Muscle of leg (tissue), 11 donors: ENCODE data around the gene FBXL16. TPM values are rescaled to one million over a fixed set of nuclear protein-coding genes. Genes with fewer than 3 reads are reported as not detected.
"Not testable (repeated sequence)": the region's sequence is repeated elsewhere in the genome, so short reads cannot be mapped to it uniquely, and the experiment has no call there.

ENCODE experiments used
- DNase-seq: peaks from one replicate; pipeline ENCODE4 v3.0.0; 2013
- H3K27ac ChIP-seq: one replicate; pipeline ENCODE4 v1.5.1; 2013; ENCODE audit warnings: mild to moderate bottlenecking, low read length, control low read depth
- H3K27me3 ChIP-seq: one replicate; pipeline ENCODE4 v1.6.1; 2013; ENCODE audit warnings: low read length; ENCODE audit not compliant: control insufficient read depth, insufficient read depth
- H3K36me3 ChIP-seq: one replicate; pipeline ENCODE4 v1.6.1; 2013; ENCODE audit warnings: low read length; ENCODE audit not compliant: control insufficient read depth, insufficient read depth
- H3K4me1 ChIP-seq: one replicate; pipeline ENCODE4 v1.6.1; 2013; ENCODE audit warnings: low read length; ENCODE audit not compliant: control insufficient read depth, insufficient read depth
- H3K4me3 ChIP-seq: one replicate; pipeline ENCODE4 v1.5.1; 2013; ENCODE audit warnings: low read length, control low read depth
- H3K9me3 ChIP-seq: replicated peaks from 2 replicates; pipeline ENCODE4 v1.6.1; 2013; ENCODE audit warnings: low read depth, low read length; ENCODE audit not compliant: control insufficient read depth
- WGBS: methylation state at CpG from one replicate; pipeline ENCODE4 v1.1.5; 2013; ENCODE audit warnings: missing lambda C conversion rate; ENCODE audit not compliant: insufficient coverage; 5-methylcytosine and 5-hydroxymethylcytosine counted together
- polyA plus RNA-seq, 8 donors: library from polyadenylated mRNA; unstranded; fragments of 120-200 nt; gene quantifications; one replicate each; pipeline versions ENCODE4 v1.2.1 to v1.2.3, GENCODE V29; 2013; ENCODE audit warnings: inconsistent platforms in 1 of 8, low replicate concordance in 1 of 8; ENCODE audit not compliant: insufficient read length in 8 of 8, insufficient read depth in 1 of 8
- total RNA-seq: library from RNA; stranded (reverse); fragments of 120-200 nt; gene quantifications from one replicate; pipeline ENCODE4 v1.2.4, GENCODE V29; 2013

The FBXL16 gene
- total and polyA plus RNA-seq, 9 donors: 0.18 to 0.87 (median 0.42) TPM; not detected in 1

- DNase-seq: peak; percentile 43
- Histone ChIP-seq H3K4me3 (no peak overlapping the region), H3K27me3 (peaks cover 81% of the 10 kb centered on the region), H3K27ac (no peak overlapping the region), H3K4me1 (peaks cover 6% of the 10 kb centered on the region), H3K9me3 (no peaks in the 10 kb centered on the region), H3K36me3 (no peaks in the 10 kb centered on the region)
- WGBS: 4% methylated on average over 65 of the region's 76 CpGs
These were observed 4.7 kb downstream of the FBXL16 start for GRCh38 chr16:700684-701584.

- H3K9me3 ChIP-seq: no peaks in the 10 kb centered on the region
- H3K4me1 ChIP-seq: peaks cover 19% of the 10 kb centered on the region
- H3K4me3 ChIP-seq: no peak overlapping the region
- no peak overlapping the region for H3K27ac ChIP-seq
- H3K27me3 ChIP-seq: peaks cover 87% of the 10 kb centered on the region
- DNase-seq: no peak
- WGBS: 71% methylated on average over 19 of the region's 19 CpGs
- no peaks in the 10 kb centered on the region for H3K36me3 ChIP-seq
These were observed 6.5 kb downstream of the FBXL16 start for GRCh38 chr16:698911-699671.

GRCh38 chr16:695355-696089 lies 10.1 kb downstream of the FBXL16 start:
- H3K4me1 ChIP-seq: peaks cover 16% of the 10 kb centered on the region
- under 1% methylated on average over 71 of the region's 71 CpGs for WGBS
- DNase-seq: no peak
- H3K9me3 ChIP-seq: no peaks in the 10 kb centered on the region
- peaks cover 84% of the 10 kb centered on the region for H3K27me3 ChIP-seq
- no peak overlapping the region for H3K27ac ChIP-seq
- H3K36me3 ChIP-seq: no peaks in the 10 kb centered on the region
- no peak overlapping the region for H3K4me3 ChIP-seq

- Histone ChIP-seq H3K9me3 (no peaks in the 10 kb centered on the region), H3K27me3 (peaks cover 78% of the 10 kb centered on the region), H3K36me3 (no peaks in the 10 kb centered on the region), H3K4me3 (no peak overlapping the region), H3K4me1 (peaks cover 19% of the 10 kb centered on the region), H3K27ac (no peak overlapping the region)
- WGBS: 1% methylated on average over 25 of the region's 37 CpGs
- DNase-seq: no peak
These were observed 10.7 kb downstream of the FBXL16 start for GRCh38 chr16:694863-695354.

- Histone ChIP-seq H3K36me3 (no peaks in the 10 kb centered on the region), H3K4me3 (no peak overlapping the region), H3K9me3 (no peaks in the 10 kb centered on the region), H3K4me1 (peaks cover 25% of the 10 kb centered on the region), H3K27me3 (peaks cover 72% of the 10 kb centered on the region), H3K27ac (no peak overlapping the region)
- no peak for DNase-seq
- 2% methylated on average over 50 of the region's 64 CpGs for WGBS
These were observed 11.3 kb downstream of the FBXL16 start for GRCh38 chr16:694187-694862.

GRCh38 chr16:693766-694165 lies 11.8 kb downstream of the FBXL16 start:
- peaks cover 30% of the 10 kb centered on the region for H3K4me1 ChIP-seq
- H3K36me3 ChIP-seq: no peaks in the 10 kb centered on the region
- no peak overlapping the region for H3K27ac ChIP-seq
- no peaks in the 10 kb centered on the region for H3K9me3 ChIP-seq
- under 1% methylated on average over 36 of the region's 37 CpGs for WGBS
- no peak overlapping the region for H3K4me3 ChIP-seq
- DNase-seq: no peak
- H3K27me3 ChIP-seq: peaks cover 68% of the 10 kb centered on the region

- H3K36me3 ChIP-seq: no peaks in the 10 kb centered on the region
- 21% methylated on average over 17 of the region's 22 CpGs for whole genome bisulfite sequencing
These were observed 12.2 kb downstream of the FBXL16 start for GRCh38 chr16:693364-693763.

GRCh38 chr16:692356-693108 lies 13.1 kb downstream of the FBXL16 start:
- Histone ChIP-seq H3K27ac (no peak overlapping the region), H3K4me3 (no peak overlapping the region), H3K36me3 (peaks cover under 1% of the 10 kb centered on the region), H3K9me3 (no peaks in the 10 kb centered on the region), H3K4me1 (peaks cover 30% of the 10 kb centered on the region), H3K27me3 (peaks cover 62% of the 10 kb centered on the region)
- WGBS: 90% methylated on average over 2 of the region's 10 CpGs
- DNase-seq: no peak

More at GRCh38 chr16:693364-693763, 12.2 kb downstream of the FBXL16 start:
- H3K9me3 ChIP-seq: no peaks in the 10 kb centered on the region
- peaks cover 67% of the 10 kb centered on the region for H3K27me3 ChIP-seq
- H3K4me1 ChIP-seq: peaks cover 30% of the 10 kb centered on the region
- DNase-seq: no peak
- no peak overlapping the region for H3K4me3 ChIP-seq
- no peak overlapping the region for H3K27ac ChIP-seq

GRCh38 chr16:691242-691641 lies 14.4 kb downstream of the FBXL16 start:
- not testable (repeated sequence) for H3K9me3 ChIP-seq, H3K4me3 ChIP-seq, DNase-seq, H3K27ac ChIP-seq
- 82% methylated on average over 10 of the region's 16 CpGs for WGBS
- peaks cover 53% of the 10 kb centered on the region for H3K27me3 ChIP-seq
- peaks cover 30% of the 10 kb centered on the region for H3K4me1 ChIP-seq
- peaks cover 14% of the 10 kb centered on the region for H3K36me3 ChIP-seq
